ENCODE data around the gene TGFBR2. TPM values are rescaled to one million over a fixed set of nuclear protein-coding genes. Genes with fewer than 3 reads are reported as not detected.
"Not testable (repeated sequence)": the region's sequence is repeated elsewhere in the genome, so short reads cannot be mapped to it uniquely, and the experiment has no call there.

The TGFBR2 gene
- total and polyA plus RNA-seq, 4 donors = 57.3 to 303 (median 216) TPM

GRCh38 chr3:30665539-30665938 lies 59.1 kb downstream of the TGFBR2 start:
- DNase-seq = no peak
- 97% methylated on average over 2 of the region's 2 CpGs for WGBS, 2 donors
- ATAC-seq (ENCODE audit: low FRiP score) = no peak
- H3K27me3 ChIP-seq (ENCODE audit: control insufficient read depth in 1 of 2, insufficient read depth in 2 of 2, low read length in 1 of 2) = no peaks in the 10 kb centered on the region
- peaks cover 5 to 11% of the 10 kb centered on the region in 2 donors for H3K4me1 ChIP-seq (ENCODE audit: control insufficient read depth in 1 of 2, insufficient read depth in 2 of 2, low read length in 2 of 2)
- no peak overlapping the region for H3K27ac ChIP-seq (ENCODE audit: low read depth in 1 of 2, low read length in 2 of 2)
- intact Hi-C loops (cut with DNase I) = no loop called here
- H3K9me3 ChIP-seq (ENCODE audit: control insufficient read depth, low read length) = no peaks in the 10 kb centered on the region
- no peak overlapping the region for H3K4me3 ChIP-seq (ENCODE audit: low read length in 2 of 2)
- peaks cover 0 to 5% of the 10 kb centered on the region in 2 donors for H3K36me3 ChIP-seq (ENCODE audit: control insufficient read depth in 1 of 2, insufficient read depth in 2 of 2, low read length in 1 of 2)

- Histone ChIP-seq H3K36me3 (ENCODE audit: control insufficient read depth in 1 of 2, insufficient read depth in 2 of 2, low read length in 1 of 2) (peaks cover 5 to 6% of the 10 kb centered on the region in 2 donors), H3K9me3 (ENCODE audit: control insufficient read depth, low read length) (no peaks in the 10 kb centered on the region), H3K27me3 (ENCODE audit: control insufficient read depth in 1 of 2, insufficient read depth in 2 of 2, low read length in 1 of 2) (no peaks in the 10 kb centered on the region), H3K4me1 (ENCODE audit: control insufficient read depth in 1 of 2, insufficient read depth in 2 of 2, low read length in 2 of 2) (peaks cover 0 to 5% of the 10 kb centered on the region in 2 donors), H3K4me3 (ENCODE audit: low read length in 2 of 2) (no peak overlapping the region), H3K27ac (ENCODE audit: low read depth in 1 of 2, low read length in 2 of 2) (no peak overlapping the region)
- ATAC-seq (ENCODE audit: low FRiP score) (no peak), DNase-seq (no peak)
- intact Hi-C loops (cut with DNase I) = no loop called here
- 69 to 70% methylated on average over 7 of the region's 7 CpGs for WGBS, 2 donors
Observed at GRCh38 chr3:30666572-30667279, 60.3 kb downstream of the TGFBR2 start.

- no peaks in the 10 kb centered on the region for H3K27me3 ChIP-seq (ENCODE audit: control insufficient read depth in 1 of 2, insufficient read depth in 2 of 2, low read length in 1 of 2)
- peaks cover 0 to 5% of the 10 kb centered on the region in 2 donors for H3K4me1 ChIP-seq (ENCODE audit: control insufficient read depth in 1 of 2, insufficient read depth in 2 of 2, low read length in 2 of 2)
- ATAC-seq (ENCODE audit: low FRiP score) (no peak), DNase-seq (no peak)
- WGBS, 2 donors = 58 to 67% methylated on average over 1 of the region's 1 CpG
- H3K4me3 ChIP-seq (ENCODE audit: low read length in 2 of 2) = no peak overlapping the region
- intact Hi-C loops (cut with DNase I) = no loop called here
- peaks cover 5 to 9% of the 10 kb centered on the region in 2 donors for H3K36me3 ChIP-seq (ENCODE audit: control insufficient read depth in 1 of 2, insufficient read depth in 2 of 2, low read length in 1 of 2)
- H3K27ac ChIP-seq (ENCODE audit: low read depth in 1 of 2, low read length in 2 of 2) = no peak overlapping the region
- H3K9me3 ChIP-seq (ENCODE audit: control insufficient read depth, low read length) = no peaks in the 10 kb centered on the region
Observed at GRCh38 chr3:30667280-30667651, 60.9 kb downstream of the TGFBR2 start.

GRCh38 chr3:30668051-30668609 lies 61.7 kb downstream of the TGFBR2 start:
- 88 to 92% methylated on average over 5 of the region's 5 CpGs for WGBS, 2 donors
- peaks cover 2 to 3% of the 10 kb centered on the region in 2 donors for H3K4me1 ChIP-seq (ENCODE audit: control insufficient read depth in 1 of 2, insufficient read depth in 2 of 2, low read length in 2 of 2)
- intact Hi-C loops (cut with DNase I) = no loop called here
- ATAC-seq (ENCODE audit: low FRiP score) (no peak), DNase-seq (no peak)
- no peak overlapping the region for H3K27ac ChIP-seq (ENCODE audit: low read depth in 1 of 2, low read length in 2 of 2)
- peaks cover 5 to 13% of the 10 kb centered on the region in 2 donors for H3K36me3 ChIP-seq (ENCODE audit: control insufficient read depth in 1 of 2, insufficient read depth in 2 of 2, low read length in 1 of 2)
- no peak overlapping the region for H3K4me3 ChIP-seq (ENCODE audit: low read length in 2 of 2)
- no peaks in the 10 kb centered on the region for H3K27me3 ChIP-seq (ENCODE audit: control insufficient read depth in 1 of 2, insufficient read depth in 2 of 2, low read length in 1 of 2)
- no peaks in the 10 kb centered on the region for H3K9me3 ChIP-seq (ENCODE audit: control insufficient read depth, low read length)

- ATAC-seq (ENCODE audit: low FRiP score); DNase-seq; H3K4me3 ChIP-seq (ENCODE audit: low read length in 2 of 2); H3K27ac ChIP-seq (ENCODE audit: low read depth in 1 of 2, low read length in 2 of 2); intact Hi-C loops (cut with DNase I); H3K27me3 ChIP-seq (ENCODE audit: control insufficient read depth in 1 of 2, insufficient read depth in 2 of 2, low read length in 1 of 2); H3K9me3 ChIP-seq (ENCODE audit: control insufficient read depth, low read length); H3K4me1 ChIP-seq (ENCODE audit: control insufficient read depth in 1 of 2, insufficient read depth in 2 of 2, low read length in 2 of 2): not testable (repeated sequence)
- peaks cover 5 to 13% of the 10 kb centered on the region in 2 donors for H3K36me3 ChIP-seq (ENCODE audit: control insufficient read depth in 1 of 2, insufficient read depth in 2 of 2, low read length in 1 of 2)
- WGBS, 2 donors = 98% methylated on average over 7 of the region's 7 CpGs
Observed at GRCh38 chr3:30669360-30669934, 63.0 kb downstream of the TGFBR2 start.

- ATAC-seq (ENCODE audit: low FRiP score) (no peak), DNase-seq (no peak)
- Histone ChIP-seq H3K4me1 (ENCODE audit: control insufficient read depth in 1 of 2, insufficient read depth in 2 of 2, low read length in 2 of 2) (peaks cover 2 to 5% of the 10 kb centered on the region in 2 donors), H3K27me3 (ENCODE audit: control insufficient read depth in 1 of 2, insufficient read depth in 2 of 2, low read length in 1 of 2) (no peaks in the 10 kb centered on the region), H3K4me3 (ENCODE audit: low read length in 2 of 2) (no peak overlapping the region), H3K27ac (ENCODE audit: low read depth in 1 of 2, low read length in 2 of 2) (no peak overlapping the region), H3K36me3 (ENCODE audit: control insufficient read depth in 1 of 2, insufficient read depth in 2 of 2, low read length in 1 of 2) (peaks cover 11 to 18% of the 10 kb centered on the region in 2 donors), H3K9me3 (ENCODE audit: control insufficient read depth, low read length) (no peaks in the 10 kb centered on the region)
- intact Hi-C loops (cut with DNase I) = no loop called here
Observed at GRCh38 chr3:30670292-30670691, 63.9 kb downstream of the TGFBR2 start.

- DNase-seq (no peak), ATAC-seq (ENCODE audit: low FRiP score) (peak; percentile 6)
- no peaks in the 10 kb centered on the region for H3K9me3 ChIP-seq (ENCODE audit: control insufficient read depth, low read length)
- WGBS, 2 donors = 96 to 97% methylated on average over 20 of the region's 20 CpGs
- intact Hi-C loops (cut with DNase I) = no loop called here
- H3K27me3 ChIP-seq (ENCODE audit: control insufficient read depth in 1 of 2, insufficient read depth in 2 of 2, low read length in 1 of 2) = no peaks in the 10 kb centered on the region
- peaks cover 11 to 18% of the 10 kb centered on the region in 2 donors for H3K36me3 ChIP-seq (ENCODE audit: control insufficient read depth in 1 of 2, insufficient read depth in 2 of 2, low read length in 1 of 2)
- H3K4me3 ChIP-seq (ENCODE audit: low read length in 2 of 2) = no peak overlapping the region
- no peak overlapping the region for H3K27ac ChIP-seq (ENCODE audit: low read depth in 1 of 2, low read length in 2 of 2)
- H3K4me1 ChIP-seq (ENCODE audit: control insufficient read depth in 1 of 2, insufficient read depth in 2 of 2, low read length in 2 of 2) = peaks cover 2 to 5% of the 10 kb centered on the region in 2 donors
Observed at GRCh38 chr3:30671527-30672286, 65.3 kb downstream of the TGFBR2 start.

DNA sequence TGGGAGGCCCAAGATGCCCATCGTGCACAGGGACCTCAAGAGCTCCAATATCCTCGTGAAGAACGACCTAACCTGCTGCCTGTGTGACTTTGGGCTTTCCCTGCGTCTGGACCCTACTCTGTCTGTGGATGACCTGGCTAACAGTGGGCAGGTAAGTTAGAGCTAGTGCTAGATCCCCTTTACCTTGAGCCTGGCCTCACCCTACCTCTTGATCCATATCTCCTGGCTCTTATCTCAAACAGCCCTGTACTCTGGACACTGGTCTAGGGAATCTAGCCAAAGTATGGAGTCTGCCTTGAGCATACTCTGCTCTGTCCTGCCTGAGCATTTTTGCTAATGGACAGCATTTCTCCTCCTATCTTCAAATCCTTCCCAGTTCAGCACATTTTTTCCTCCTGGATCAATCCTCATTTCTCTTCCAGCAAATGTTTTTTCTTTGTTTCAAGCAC lies 65.9 kb downstream of the TGFBR2 start:
- ATAC-seq (ENCODE audit: low FRiP score) (no peak), DNase-seq (no peak)
- H3K9me3 ChIP-seq (ENCODE audit: control insufficient read depth, low read length) = no peaks in the 10 kb centered on the region
- no peak overlapping the region for H3K4me3 ChIP-seq (ENCODE audit: low read length in 2 of 2)
- peaks cover 2 to 5% of the 10 kb centered on the region in 2 donors for H3K4me1 ChIP-seq (ENCODE audit: control insufficient read depth in 1 of 2, insufficient read depth in 2 of 2, low read length in 2 of 2)
- H3K36me3 ChIP-seq (ENCODE audit: control insufficient read depth in 1 of 2, insufficient read depth in 2 of 2, low read length in 1 of 2) = peaks cover 11 to 18% of the 10 kb centered on the region in 2 donors
- no peaks in the 10 kb centered on the region for H3K27me3 ChIP-seq (ENCODE audit: control insufficient read depth in 1 of 2, insufficient read depth in 2 of 2, low read length in 1 of 2)
- WGBS, 2 donors = 96 to 98% methylated on average over 4 of the region's 4 CpGs
- no peak overlapping the region for H3K27ac ChIP-seq (ENCODE audit: low read depth in 1 of 2, low read length in 2 of 2)
- intact Hi-C loops (cut with DNase I) = no loop called here
